IPS-15b (cell line): ENCODE results near the gene DHDH.

Source experiments
- H3K27me3 ChIP-seq: one replicate; pipeline ENCODE4 v1.6.1; 2013; ENCODE audit warnings: low read length; ENCODE audit not compliant: control insufficient read depth, insufficient read depth
- H3K36me3 ChIP-seq: one replicate; pipeline ENCODE4 v1.6.1; 2013; ENCODE audit warnings: low read length; ENCODE audit not compliant: control insufficient read depth, insufficient read depth
- H3K4me1 ChIP-seq: one replicate; pipeline ENCODE4 v1.6.1; 2013; ENCODE audit warnings: mild to moderate bottlenecking, low read length; ENCODE audit not compliant: control insufficient read depth, insufficient read depth
- H3K4me3 ChIP-seq: one replicate; pipeline ENCODE4 v1.5.1; 2013; ENCODE audit warnings: low read depth, low read length
- H3K9ac ChIP-seq: one replicate; pipeline ENCODE4 v1.6.1; 2013; ENCODE audit warnings: low read depth, mild to moderate bottlenecking, low read length
- H3K9me3 ChIP-seq: one replicate; pipeline ENCODE4 v1.6.1; 2013; ENCODE audit warnings: mild to moderate bottlenecking, low read length; ENCODE audit not compliant: control insufficient read depth, insufficient read depth

Gene DHDH

GRCh38 chr19:48991873-48992580, 58.5 kb downstream of the DHDH start:
- H3K9ac ChIP-seq = peak overlapping the region; percentile 92
- peaks cover 2% of the 10 kb centered on the region for H3K4me1 ChIP-seq
- no peaks in the 10 kb centered on the region for H3K9me3 ChIP-seq
- peak overlapping the region; percentile 94 for H3K4me3 ChIP-seq
- H3K36me3 ChIP-seq = peaks cover 25% of the 10 kb centered on the region
- no peaks in the 10 kb centered on the region for H3K27me3 ChIP-seq

- peak overlapping the region; percentile 94 for H3K4me3 ChIP-seq
- H3K9ac ChIP-seq = peak overlapping the region; percentile 92
- H3K9me3 ChIP-seq = no peaks in the 10 kb centered on the region
- peaks cover 2% of the 10 kb centered on the region for H3K4me1 ChIP-seq
- peaks cover 23% of the 10 kb centered on the region for H3K36me3 ChIP-seq
- no peaks in the 10 kb centered on the region for H3K27me3 ChIP-seq
Observed at GRCh38 chr19:48992581-48993174, 59.2 kb downstream of the DHDH start.

GRCh38 chr19:48993175-48994034, 59.9 kb downstream of the DHDH start, which contains the start of the genes GYS1 and RUVBL2:
GYS1 (minus strand) TSS chr19:48993309; CDS start chr19:48993112, 197 bp downstream.
RUVBL2 (plus strand) TSS chr19:48993887; CDS start chr19:48993912, 25 bp downstream.
- peaks cover 19% of the 10 kb centered on the region for H3K36me3 ChIP-seq

GRCh38 chr19:48994035-48994386, 60.5 kb downstream of the DHDH start:
- H3K4me1 ChIP-seq = peaks cover 5% of the 10 kb centered on the region
- peak overlapping the region; percentile 16 for H3K9ac ChIP-seq
- H3K9me3 ChIP-seq = no peaks in the 10 kb centered on the region
- peak overlapping the region; percentile 91 for H3K4me3 ChIP-seq
- H3K27me3 ChIP-seq = no peaks in the 10 kb centered on the region
- peaks cover 13% of the 10 kb centered on the region for H3K36me3 ChIP-seq

More at GRCh38 chr19:48993175-48994034, 59.9 kb downstream of the DHDH start, which contains the start of the genes GYS1 and RUVBL2:
- Histone ChIP-seq H3K27me3 (no peaks in the 10 kb centered on the region), H3K9me3 (no peaks in the 10 kb centered on the region), H3K9ac (peak within 1 kb of the TSS; percentile 92), H3K4me3 (peak within 1 kb of the TSS; percentile 94), H3K4me1 (peaks cover 5% of the 10 kb centered on the region)
